GM12878 (cell line): ENCODE results near the gene EFTUD2. TPM values are rescaled to one million over a fixed set of nuclear protein-coding genes. Genes with fewer than 3 reads are reported as not detected.

ENCODE experiments used
- ATAC-seq: fragments of 200-7000 bp; cut with Tn5 transposase; 3 replicates; pipeline ENCODE4 v1.9.1; 2020; ENCODE audit warnings: mild to moderate bottlenecking, moderate library complexity
- BruUV-seq: library from RNA; stranded (reverse); fragments of 400-500 nt; replicated peaks from 2 replicates; lab custom pipeline; 2021; lab: Mats Ljungman, UMichigan
- CTCF ChIA-PET: fragments of 300-600 bp; sonication (Branson Sonifier 250); formaldehyde crosslinking; extraction: SDS; loops from one replicate; lab custom pipeline; 2021; ENCODE audit warnings: inconsistent platforms; lab: Yijun Ruan, JAX
- POLR2A ChIA-PET: fragments of 350-600 bp; formaldehyde crosslinking; extraction: SDS; loops from one replicate; lab custom pipeline; 2021; ENCODE audit warnings: inconsistent platforms; lab: Charles Lee
- RAD21 ChIA-PET: fragments of 300-600 bp; sonication (Branson Sonifier 250); formaldehyde crosslinking; loops from one replicate; lab custom pipeline; 2023; ENCODE audit warnings: antibody characterized with exemption; ENCODE audit not compliant: unreplicated experiment; lab: Charles Lee
- SMC1A ChIA-PET: fragments of 300-600 bp; sonication (Branson Sonifier 250); formaldehyde crosslinking; loops from one replicate; lab custom pipeline; 2023; ENCODE audit not compliant: unreplicated experiment, uncharacterized antibody; lab: Charles Lee
- DNase-seq: peaks from one replicate; pipeline ENCODE4 v3.0.0-alpha.2; 2011; ENCODE audit warnings: low read depth, low spot score
- FAIRE-seq: peaks from 3 replicates; lab custom pipeline; 2011; peaks lifted over from hg19 to GRCh38; lab: Jason Lieb, UNC
- H2AFZ ChIP-seq: 2 replicates; pipeline ENCODE4 v1.6.0; 2011; ENCODE audit warnings: low read depth, low read length, control low read depth; ENCODE audit not compliant: control insufficient read depth
- H3K27ac ChIP-seq: 2 replicates; pipeline ENCODE4 v1.5.1; 2011; ENCODE audit warnings: control low read depth; ENCODE audit not compliant: control insufficient read depth, insufficient read depth
- H3K27me3 ChIP-seq, 2 experiments: replicated peaks in 1 of 2; 2 replicates each; pipeline versions ENCODE4 v1.6.0 to v1.6.1; 2011; ENCODE audit warnings: low read length in 1 of 2; ENCODE audit not compliant: control insufficient read depth in 2 of 2, insufficient read depth in 2 of 2
- H3K36me3 ChIP-seq, 2 experiments: 2 replicates each; pipeline ENCODE4 v1.5.1; 2011; ENCODE audit warnings: low read length in 1 of 2; ENCODE audit not compliant: control insufficient read depth in 2 of 2, insufficient read depth in 2 of 2
- H3K4me1 ChIP-seq: 2 replicates; pipeline ENCODE4 v1.6.1; 2011; ENCODE audit warnings: mild to moderate bottlenecking, low read length, moderate library complexity, mixed read lengths; ENCODE audit not compliant: control insufficient read depth, insufficient read depth
- H3K4me2 ChIP-seq: 2 replicates; pipeline ENCODE4 v1.6.0; 2011; ENCODE audit warnings: control low read depth; ENCODE audit not compliant: control insufficient read depth, insufficient read depth
- H3K4me3 ChIP-seq: fragments of 200-600 bp; sonication (generic); 2 replicates; pipeline ENCODE4 v1.5.1; 2016
- H3K79me2 ChIP-seq: 2 replicates; pipeline ENCODE4 v1.6.0; 2011; ENCODE audit warnings: low read length; ENCODE audit not compliant: control insufficient read depth, insufficient read depth
- H3K9ac ChIP-seq: 2 replicates; pipeline ENCODE4 v1.8.0; 2011; ENCODE audit warnings: low read length, control low read depth, mixed read lengths; ENCODE audit not compliant: control insufficient read depth, insufficient read depth
- H3K9me3 ChIP-seq: replicated peaks from 3 replicates; pipeline ENCODE4 v1.5.1; 2011; ENCODE audit warnings: mild to moderate bottlenecking, low read length; ENCODE audit not compliant: control insufficient read depth, insufficient read depth
- H4K20me1 ChIP-seq: 2 replicates; pipeline ENCODE4 v1.6.0; 2011; ENCODE audit not compliant: control insufficient read depth, insufficient read depth
- BCL3 ChIP-seq: IDR thresholded peaks from 2 replicates; pipeline ENCODE4 v1.6.1; 2011; ENCODE audit warnings: borderline replicate concordance, low read depth, mild to moderate bottlenecking, moderate library complexity, low read length; ENCODE audit not compliant: insufficient read depth, poor library complexity, severe bottlenecking
- HCFC1 ChIP-seq: fragments of 150-350 bp; IDR thresholded peaks from 2 replicates; pipeline ENCODE4 v1.6.1; 2014; ENCODE audit warnings: low read length
- IRF3 ChIP-seq: fragments of 450-650 bp; IDR thresholded peaks from 2 replicates; pipeline ENCODE4 v1.6.1; 2014; ENCODE audit warnings: mild to moderate bottlenecking
- KDM1A ChIP-seq: fragments of 200-600 bp; sonication (generic); IDR thresholded peaks from 2 replicates; pipeline ENCODE4 v1.6.1; 2016; ENCODE audit warnings: borderline replicate concordance
- MAX ChIP-seq: IDR thresholded peaks from 2 replicates; pipeline ENCODE4 v1.6.1; 2012; ENCODE audit warnings: low read depth, low read length, improper control_type of control experiment
- NR2F1 ChIP-seq: fragments of 450-650 bp; conservative IDR thresholded peaks from 2 replicates; pipeline ENCODE4 v1.6.1; 2017; ENCODE audit warnings: mild to moderate bottlenecking
- RELA ChIP-seq: fragments of 450-650 bp; IDR thresholded peaks from 2 replicates; pipeline ENCODE4 v1.8.0; 2014; ENCODE audit warnings: borderline replicate concordance; ENCODE audit not compliant: partially characterized antibody
- SRF ChIP-seq, 2 experiments: IDR thresholded peaks; 2 replicates each; pipeline ENCODE4 v1.6.1; 2011; ENCODE audit warnings: low read depth in 2 of 2, low read length in 2 of 2, mild to moderate bottlenecking in 1 of 2, moderate library complexity in 1 of 2
- ZBTB11 ChIP-seq: fragments of 450-650 bp; formaldehyde crosslinking; IDR thresholded peaks from 2 replicates; pipeline ENCODE4 v1.5.0; 2022; ENCODE audit warnings: mild to moderate bottlenecking, missing genetic modification characterization
- ZNF687 ChIP-seq: fragments of 450-650 bp; IDR thresholded peaks from 2 replicates; pipeline ENCODE4 v1.6.1; 2017; ENCODE audit warnings: mild to moderate bottlenecking, moderate library complexity
- WGBS: methylation state at CpG from one replicate; pipeline ENCODE4 v1.1.6; 2016; ENCODE audit warnings: low lambda C conversion rate; ENCODE audit not compliant: insufficient replicate concordance, insufficient coverage; ENCODE audit errors: missing lambda C conversion rate; 5-methylcytosine and 5-hydroxymethylcytosine counted together
- in situ Hi-C: fragments of 300-500 bp; cut with MboI; formaldehyde crosslinking; loops from 9 replicates; pipeline ENCODE4 v1.14.3; 2018; ENCODE audit warnings: mixed read lengths
- intact Hi-C: fragments of 100-400 bp; cut with micrococcal nuclease; formaldehyde crosslinking; loops from one replicate; pipeline ENCODE4 v1.14.2; 2022; ENCODE audit not compliant: unreplicated experiment
- polyA plus RNA-seq, 11 experiments: library from polyadenylated mRNA; depleted of rRNA in 4 of 11; unstranded in 6 of 11; stranded (reverse) in 5 of 11; fragments of >200 nt; fragmentation: Nextera tagmentation in 4 of 11; fragmentation: Illumina TruSeq in 1 of 11; extraction: Ambion mirVana in 4 of 11; extraction: Trizol in 1 of 11; gene quantifications; 1 replicate in 1 of 11; 2 replicates in 10 of 11; pipeline versions ENCODE4 v1.2.1 to v1.2.3, GENCODE V29; 2011 to 2016; ENCODE audit warnings: inconsistent platforms in 2 of 11, missing spikeins in 2 of 11, low read depth in 1 of 11
- total RNA-seq, 4 experiments: library from RNA; depleted of rRNA in 3 of 4; stranded (reverse); fragments of >200 nt in 3 of 4; fragmentation: Illumina TruSeq in 1 of 4; extraction: Trizol in 1 of 4; gene quantifications; 2 replicates each; pipeline versions ENCODE4 v1.2.1 to v1.2.3, GENCODE V29; 2013 to 2021

Gene EFTUD2
- total and polyA plus RNA-seq, 10 of the 15 experiments (the other 5 are each of a cell fraction or from before 2014, with no cell fraction given): 33.0 to 198 (median 126) TPM

GRCh38 chr17:44933824-44934744 is 34.8 kb upstream of the EFTUD2 start:
- Histone ChIP-seq H3K9ac (no peak overlapping the region), H4K20me1 (no peaks in the 10 kb centered on the region), H3K27me3 (no peaks in the 10 kb centered on the region), H3K4me1 (no peaks in the 10 kb centered on the region), H3K27ac (no peak overlapping the region), H3K9me3 (no peaks in the 10 kb centered on the region; the same call in 1 of the 3 replicates), H3K4me2 (no peak overlapping the region), H3K4me3 (no peak overlapping the region), H3K79me2 (peaks cover 3% of the 10 kb centered on the region), H3K36me3 (peaks cover 26 to 48% of the 10 kb centered on the region in 2 experiments), H2AFZ (no peak overlapping the region)
- DNase-seq (no peak), FAIRE-seq (no peak), ATAC-seq (no peak)
- in situ Hi-C loops (no loop called here), intact Hi-C loops (no loop called here)
- ChIA-PET POLR2A (no interaction called here), CTCF (interaction anchor here (0.6 to 1.6 kb wide), 2 partner anchors 14 to 123 kb away, joined by 3 to 4 read pairs; no protein-coding TSS in a partner anchor), SMC1A (no interaction called here), RAD21 (no interaction called here)
- WGBS: 98% methylated on average over 34 of the region's 34 CpGs
- BruUV-seq: no TSS peak
- TF ChIP-seq RELA: no peak
- no peak for TF ChIP-seq ZNF687
- no peak for TF ChIP-seq BCL3
- TF ChIP-seq KDM1A: no peak
- TF ChIP-seq HCFC1: no peak
- no peak for TF ChIP-seq IRF3
- no peak for TF ChIP-seq MAX
- TF ChIP-seq SRF (IDR thresholded peaks at IDR 0.05; ENCODE audit: low read depth in 2 of 2, low read length in 2 of 2): no peak
- TF ChIP-seq ZBTB11 (CRISPR knock-in tag): no peak
- TF ChIP-seq NR2F1: no peak
